Midbrain (tissue), 1 donor: ENCODE data around the gene CALR.
"Not testable (repeated sequence)": the region's sequence is repeated elsewhere in the genome, so short reads cannot be mapped to it uniquely, and the experiment has no call there.

ENCODE experiments used
- DNase-seq: peaks from one replicate; lab custom pipeline; 2025; lab: John Stamatoyannopoulos, UW

CALR gene

DNA sequence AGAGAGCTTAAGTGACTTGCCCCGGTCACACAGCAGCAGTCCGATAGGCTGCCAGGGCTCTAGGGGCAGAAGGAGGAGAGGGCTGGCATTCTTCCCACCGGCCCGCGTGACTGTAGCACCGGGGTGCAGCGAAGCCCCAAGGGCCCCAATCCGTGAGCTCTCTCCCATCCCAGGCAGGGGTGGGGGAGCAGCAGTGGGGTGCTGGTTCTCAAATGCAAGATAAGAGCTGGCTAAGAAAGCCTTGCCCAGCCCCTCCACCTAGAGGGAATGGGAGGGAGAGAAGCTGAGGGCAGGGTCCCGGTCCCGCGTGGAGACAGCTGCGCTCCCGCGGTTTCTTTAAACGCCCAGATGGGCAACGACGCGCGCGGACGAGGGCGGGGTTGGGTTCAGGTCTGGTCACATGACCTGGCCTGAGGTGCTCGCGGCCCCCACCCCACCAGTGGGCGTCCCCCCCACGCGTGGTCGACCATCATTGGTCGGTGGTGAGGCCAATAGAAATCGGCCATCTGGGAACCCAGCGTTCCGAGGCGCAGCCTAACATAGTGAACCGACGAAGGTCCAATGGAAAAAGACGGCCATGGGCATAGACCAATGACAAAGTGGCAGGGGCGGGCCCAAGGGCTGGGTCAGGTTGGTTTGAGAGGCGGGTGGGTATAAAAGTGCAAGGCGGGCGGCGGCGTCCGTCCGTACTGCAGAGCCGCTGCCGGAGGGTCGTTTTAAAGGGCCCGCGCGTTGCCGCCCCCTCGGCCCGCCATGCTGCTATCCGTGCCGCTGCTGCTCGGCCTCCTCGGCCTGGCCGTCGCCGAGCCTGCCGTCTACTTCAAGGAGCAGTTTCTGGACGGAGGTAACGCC lies at the start of gene CALR:
Gene CALR, plus strand, starts transcription at position 683 of the 852 bp plus-strand sequence. Its CDS starts 71 bp downstream, at position 754.
- peak; percentile 100 for DNase-seq

- not testable (repeated sequence) for DNase-seq
These were observed 48.1 kb upstream of the CALR start for GRCh38 chr19:12890299-12890786.

GRCh38 chr19:12890787-12891552 lies 47.4 kb upstream of the CALR start, which contains the start of gene GCDH:
GCDH (plus strand) TSS chr19:12891160; CDS start chr19:12891305, 145 bp downstream.
- DNase-seq, result peak; percentile 100

DNA sequence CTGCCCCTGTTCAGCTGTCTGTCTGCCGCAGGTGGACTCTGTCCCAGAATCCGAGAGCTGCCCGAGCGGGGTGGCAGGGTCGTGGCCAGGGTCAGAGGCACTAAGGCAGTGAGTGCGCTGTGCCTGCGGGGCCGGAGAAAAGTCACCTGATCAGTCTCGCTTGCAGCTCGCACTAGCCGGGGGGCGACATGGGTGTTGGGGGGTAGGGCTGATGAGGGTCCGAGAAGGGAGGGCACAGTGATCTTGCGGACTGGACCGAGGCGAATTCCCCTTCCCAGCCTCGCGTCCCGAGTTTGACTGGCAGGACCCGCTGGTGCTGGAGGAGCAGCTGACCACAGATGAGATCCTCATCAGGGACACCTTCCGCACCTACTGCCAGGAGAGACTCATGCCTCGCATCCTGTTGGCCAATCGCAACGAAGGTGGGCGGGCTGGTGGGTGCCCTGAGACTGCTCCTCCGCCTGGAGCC lies 46.8 kb upstream of the CALR start:
- DNase-seq, result no peak

- no peak for DNase-seq
These were observed 44.8 kb upstream of the CALR start for GRCh38 chr19:12893582-12893981.

- DNase-seq, result no peak
These were observed 41.9 kb upstream of the CALR start for GRCh38 chr19:12896460-12896859.

GRCh38 chr19:12899891-12900518 lies 38.4 kb upstream of the CALR start:
- DNase-seq, result no peak

DNA sequence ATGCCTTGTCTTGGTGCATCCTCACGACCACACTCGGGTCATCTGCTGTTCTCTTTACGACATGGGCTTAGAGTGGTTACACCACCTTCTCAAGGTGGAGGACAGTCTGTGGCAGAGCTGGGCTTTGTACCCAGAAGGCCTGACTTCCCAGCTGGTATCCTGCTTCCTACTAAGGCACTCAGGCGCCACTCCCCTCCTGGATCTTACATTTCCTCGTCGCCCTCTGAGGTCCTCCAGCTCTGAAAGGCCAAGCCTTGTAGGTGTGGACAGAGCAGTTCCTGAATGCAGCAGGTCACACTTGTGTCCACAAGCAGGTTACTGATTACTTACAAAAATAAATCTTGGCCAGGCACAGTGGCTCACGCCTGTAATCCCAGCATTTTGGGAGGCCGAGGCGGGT lies 31.2 kb upstream of the CALR start:
- no peak for DNase-seq

GRCh38 chr19:12912571-12912970 lies 25.8 kb upstream of the CALR start:
- DNase-seq, result no peak

GRCh38 chr19:12913011-12913561 lies 25.3 kb upstream of the CALR start:
- DNase-seq, result peak; percentile 88

- DNase-seq, result no peak
These were observed 24.3 kb upstream of the CALR start for GRCh38 chr19:12913851-12914690.

DNA sequence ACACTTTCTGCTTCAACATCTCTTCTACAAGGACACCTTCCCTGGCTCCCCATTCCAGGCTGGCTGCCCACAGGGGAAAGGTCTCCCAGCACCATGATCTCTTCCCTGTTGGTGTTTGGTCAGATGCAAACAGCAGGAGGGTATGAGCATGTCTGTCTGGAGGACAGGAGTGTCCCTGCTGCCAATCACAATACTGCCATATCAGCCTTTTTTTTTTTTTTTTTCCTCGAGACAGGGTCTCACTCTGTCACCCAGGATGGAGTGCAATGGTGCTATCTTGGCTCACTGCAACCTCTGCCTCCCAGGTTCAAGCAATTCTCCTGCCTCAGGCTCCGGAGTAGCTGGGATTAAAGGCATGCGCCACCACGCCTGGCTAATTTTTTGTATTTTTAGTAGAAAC lies 22.5 kb upstream of the CALR start:
- DNase-seq, result not testable (repeated sequence)

GRCh38 chr19:12918253-12918652 lies 20.2 kb upstream of the CALR start:
- no peak for DNase-seq

- DNase-seq, result no peak
These were observed 17.4 kb upstream of the CALR start for GRCh38 chr19:12921047-12921446.

DNA sequence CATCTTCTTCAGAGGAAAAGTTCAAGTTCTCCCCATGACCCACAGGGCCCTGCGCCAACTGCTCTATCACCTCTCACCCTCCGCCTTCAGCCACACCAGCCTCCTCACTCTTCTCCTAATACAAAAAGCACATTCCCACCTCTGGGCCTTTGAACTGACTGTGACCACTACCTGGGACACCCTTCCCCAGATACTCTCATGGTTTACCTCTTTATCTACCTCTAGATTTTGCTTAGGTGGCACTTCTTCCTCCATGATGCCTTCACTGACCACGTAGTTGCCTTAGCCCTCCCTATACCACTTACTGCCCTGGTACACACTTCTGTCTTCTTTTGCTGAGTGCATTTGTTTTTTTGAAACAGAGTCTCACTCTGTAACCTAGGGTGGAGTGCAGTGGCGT lies 15.4 kb upstream of the CALR start:
- DNase-seq, result no peak

GRCh38 chr19:12924621-12925310 lies 13.6 kb upstream of the CALR start:
- no peak for DNase-seq

DNA sequence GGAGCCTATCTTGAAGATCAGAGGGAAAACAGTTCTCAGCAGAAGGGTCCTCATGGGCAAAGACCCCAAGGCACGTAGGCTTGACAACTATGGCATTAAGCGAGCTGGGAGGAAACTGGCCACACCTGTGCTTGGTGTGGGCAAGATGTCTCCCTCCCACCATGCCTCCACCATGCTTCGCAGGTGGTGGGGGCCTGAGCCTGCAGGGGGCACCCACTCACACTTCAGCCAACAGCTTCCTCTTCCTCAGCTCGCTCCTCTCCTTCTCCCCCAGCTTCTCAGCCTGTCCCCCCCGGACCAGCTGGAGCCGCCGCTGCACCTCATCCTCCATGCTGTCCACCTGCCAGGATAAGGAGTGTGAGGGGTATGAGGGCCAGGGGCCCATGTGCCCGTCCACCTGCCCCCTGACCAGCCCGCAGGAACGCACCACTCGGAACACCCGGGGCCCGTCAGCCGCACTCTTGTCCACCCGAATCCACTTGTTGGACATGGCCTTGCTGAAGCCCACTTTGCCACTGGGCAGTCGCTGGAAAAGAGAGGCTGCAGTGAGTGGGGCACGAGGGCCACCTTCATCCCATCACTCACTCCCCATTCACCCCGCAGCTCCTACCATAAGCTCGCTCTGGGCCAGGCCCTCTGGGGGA lies 8.3 kb upstream of the CALR start:
- DNase-seq, result no peak

- DNase-seq, result no peak
These were observed 5.8 kb upstream of the CALR start for GRCh38 chr19:12932392-12933286.
